ENCODE measurements around the gene CASKIN1.

The CASKIN1 gene

DNA sequence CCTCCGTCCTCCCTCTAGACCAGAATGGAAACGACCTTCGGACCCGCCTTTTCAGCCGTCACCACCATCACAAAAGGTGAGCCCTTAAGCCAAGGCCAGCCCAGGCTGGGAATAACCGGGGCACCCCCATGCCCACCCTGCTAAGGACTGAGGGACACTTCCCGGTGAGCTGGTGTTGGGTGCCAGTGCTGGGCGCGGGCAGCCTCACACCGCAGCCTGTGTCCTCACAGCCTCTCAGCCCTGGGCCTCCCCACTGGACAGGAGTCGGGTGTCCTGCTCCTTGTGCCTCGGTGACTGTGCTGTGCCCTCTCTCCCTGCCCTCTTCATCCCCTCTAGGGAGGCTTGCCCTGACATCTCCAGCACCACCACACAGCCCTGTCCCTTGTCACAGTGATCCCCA lies 30.5 kb downstream of the CASKIN1 start:
- in situ Hi-C loops (cut with MboI; ENCODE audit: low pct_unique_long_range_greater_than_20kb, low sequenced_read_pairs, unreplicated experiment), result no loop called here
- TF ChIP-seq, protein P1, sequence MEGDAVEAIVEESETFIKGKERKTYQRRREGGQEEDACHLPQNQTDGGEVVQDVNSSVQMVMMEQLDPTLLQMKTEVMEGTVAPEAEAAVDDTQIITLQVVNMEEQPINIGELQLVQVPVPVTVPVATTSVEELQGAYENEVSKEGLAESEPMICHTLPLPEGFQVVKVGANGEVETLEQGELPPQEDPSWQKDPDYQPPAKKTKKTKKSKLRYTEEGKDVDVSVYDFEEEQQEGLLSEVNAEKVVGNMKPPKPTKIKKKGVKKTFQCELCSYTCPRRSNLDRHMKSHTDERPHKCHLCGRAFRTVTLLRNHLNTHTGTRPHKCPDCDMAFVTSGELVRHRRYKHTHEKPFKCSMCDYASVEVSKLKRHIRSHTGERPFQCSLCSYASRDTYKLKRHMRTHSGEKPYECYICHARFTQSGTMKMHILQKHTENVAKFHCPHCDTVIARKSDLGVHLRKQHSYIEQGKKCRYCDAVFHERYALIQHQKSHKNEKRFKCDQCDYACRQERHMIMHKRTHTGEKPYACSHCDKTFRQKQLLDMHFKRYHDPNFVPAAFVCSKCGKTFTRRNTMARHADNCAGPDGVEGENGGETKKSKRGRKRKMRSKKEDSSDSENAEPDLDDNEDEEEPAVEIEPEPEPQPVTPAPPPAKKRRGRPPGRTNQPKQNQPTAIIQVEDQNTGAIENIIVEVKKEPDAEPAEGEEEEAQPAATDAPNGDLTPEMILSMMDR (IDR thresholded peaks at IDR 0.05; ENCODE audit: extremely low read depth, insufficient read depth, missing control alignments), result no peak
- DNase-seq (ENCODE audit: low spot score), result no peak

DNA sequence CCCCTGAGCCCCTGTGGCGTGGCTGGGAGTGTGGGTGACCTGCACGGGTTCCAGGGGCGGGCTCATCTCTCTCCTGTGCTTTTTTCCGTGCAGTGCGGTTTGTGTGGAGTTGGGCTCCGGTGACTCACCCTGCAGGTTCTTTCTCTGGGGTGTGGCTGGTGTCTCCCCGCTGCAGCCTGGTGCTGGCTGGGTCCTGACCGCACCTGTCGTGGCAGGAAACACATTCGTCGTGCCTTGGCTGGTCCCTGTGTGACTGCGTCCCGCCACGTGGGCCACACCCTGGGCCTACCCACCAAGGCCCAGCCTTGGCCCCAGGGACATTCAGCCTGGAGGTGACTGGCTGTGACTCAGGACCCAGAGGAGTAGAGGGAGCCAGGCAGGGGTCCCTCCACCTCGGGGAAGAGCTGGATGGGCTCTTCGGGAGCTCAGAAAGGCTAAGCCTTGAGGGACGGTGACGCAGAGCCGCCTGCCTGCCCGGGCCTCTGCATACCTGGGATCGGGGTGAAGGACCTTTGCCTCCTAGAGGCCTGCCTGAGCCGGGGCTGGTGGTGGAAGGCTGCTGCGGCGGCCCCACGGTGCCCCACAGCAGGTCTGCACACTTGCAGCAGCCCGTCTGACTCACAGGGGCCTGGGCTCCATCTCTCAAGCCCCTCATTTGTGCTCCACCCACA lies 33.1 kb downstream of the CASKIN1 start:
- TF ChIP-seq, protein P1 (IDR thresholded peaks at IDR 0.05; ENCODE audit: extremely low read depth, insufficient read depth, missing control alignments), result no peak
- in situ Hi-C loops (cut with MboI; ENCODE audit: low pct_unique_long_range_greater_than_20kb, low sequenced_read_pairs, unreplicated experiment), result no loop called here
- no peak for DNase-seq (ENCODE audit: low spot score)

DNA sequence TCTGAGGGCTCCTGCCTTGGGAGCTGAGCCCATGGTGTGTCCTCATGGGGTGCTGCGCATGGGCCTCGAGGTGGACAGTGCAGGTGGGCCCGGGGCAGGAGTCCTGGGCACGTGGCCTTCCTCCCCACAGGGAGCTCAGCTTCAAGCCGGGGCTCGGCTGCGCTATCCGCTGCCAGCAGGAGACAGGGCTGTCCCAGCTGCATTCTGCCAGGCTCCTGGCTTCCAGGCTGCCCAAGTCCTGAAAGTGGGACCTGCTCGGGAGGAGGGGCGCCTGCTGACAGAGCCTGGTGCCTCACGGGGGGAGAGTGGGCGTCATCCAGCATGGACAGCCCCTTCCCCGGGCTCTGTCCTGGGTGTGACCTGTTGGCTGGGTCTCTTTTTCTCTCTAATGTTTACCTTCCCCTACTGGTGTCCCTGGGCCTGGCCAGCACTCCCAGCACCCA lies 33.7 kb downstream of the CASKIN1 start:
- TF ChIP-seq, protein P1 (IDR thresholded peaks at IDR 0.05; ENCODE audit: extremely low read depth, insufficient read depth, missing control alignments), result no peak
- DNase-seq (ENCODE audit: low spot score), result no peak
- in situ Hi-C loops (cut with MboI; ENCODE audit: low pct_unique_long_range_greater_than_20kb, low sequenced_read_pairs, unreplicated experiment), result no loop called here

DNA sequence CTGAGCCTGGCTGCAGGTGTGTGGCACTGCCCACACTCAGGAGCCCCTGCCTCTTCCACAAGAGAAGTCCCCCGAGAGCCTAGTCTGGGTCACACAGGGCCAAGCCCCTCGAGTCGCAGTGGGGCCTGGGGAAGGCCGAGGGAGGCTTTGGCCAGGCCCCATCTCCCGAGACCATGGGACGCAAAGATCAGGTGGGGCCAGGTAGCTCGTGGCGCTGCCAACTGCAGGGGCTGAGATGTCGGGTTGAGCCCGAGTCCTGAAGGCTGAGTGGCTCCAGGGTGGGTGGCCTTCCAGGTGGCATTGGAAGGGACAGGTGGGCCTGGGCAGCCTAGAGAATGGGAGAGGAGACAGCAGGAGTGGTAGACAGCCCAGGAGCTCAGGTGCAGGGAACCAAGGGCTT lies 34.5 kb downstream of the CASKIN1 start:
- in situ Hi-C loops (cut with MboI; ENCODE audit: low pct_unique_long_range_greater_than_20kb, low sequenced_read_pairs, unreplicated experiment), result no loop called here
- DNase-seq (ENCODE audit: low spot score), result no peak
- TF ChIP-seq, protein P1 (IDR thresholded peaks at IDR 0.05; ENCODE audit: extremely low read depth, insufficient read depth, missing control alignments), result no peak

DNA sequence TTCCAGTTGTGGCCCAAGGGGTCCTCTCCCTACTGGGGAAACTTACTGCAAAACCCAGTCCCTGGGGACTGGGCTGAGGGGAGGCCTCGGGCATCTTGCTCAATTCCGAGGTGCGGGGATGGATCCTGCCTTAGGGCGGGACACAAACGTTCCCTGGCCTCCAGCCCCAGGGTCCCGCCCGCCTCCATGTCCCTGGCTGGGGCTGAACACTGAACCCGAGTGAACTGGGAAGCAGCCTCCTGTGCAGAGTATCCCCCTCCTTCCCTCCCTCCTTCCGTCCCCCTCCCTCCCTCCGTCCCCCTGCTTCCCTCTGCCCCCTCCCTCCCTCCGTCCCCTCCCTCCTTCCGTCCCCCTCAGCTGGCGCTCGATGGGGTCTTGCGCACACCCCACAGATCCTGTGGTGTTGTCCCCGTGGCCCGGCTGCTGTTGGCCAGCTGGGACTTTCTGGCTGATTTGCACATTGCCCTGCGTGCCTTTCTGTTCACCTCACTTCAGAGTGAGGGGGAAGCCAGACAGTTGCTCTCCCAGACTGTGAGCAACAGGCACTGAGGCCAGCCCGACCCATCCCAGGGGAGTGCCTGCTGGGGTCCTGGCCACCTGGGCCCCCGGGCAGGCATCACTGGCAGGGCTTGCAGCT lies 35.4 kb downstream of the CASKIN1 start:
- in situ Hi-C loops (cut with MboI; ENCODE audit: low pct_unique_long_range_greater_than_20kb, low sequenced_read_pairs, unreplicated experiment), result no loop called here
- TF ChIP-seq, protein P1 (IDR thresholded peaks at IDR 0.05; ENCODE audit: extremely low read depth, insufficient read depth, missing control alignments), result no peak
- peak; percentile 75 for DNase-seq (ENCODE audit: low spot score)

DNA sequence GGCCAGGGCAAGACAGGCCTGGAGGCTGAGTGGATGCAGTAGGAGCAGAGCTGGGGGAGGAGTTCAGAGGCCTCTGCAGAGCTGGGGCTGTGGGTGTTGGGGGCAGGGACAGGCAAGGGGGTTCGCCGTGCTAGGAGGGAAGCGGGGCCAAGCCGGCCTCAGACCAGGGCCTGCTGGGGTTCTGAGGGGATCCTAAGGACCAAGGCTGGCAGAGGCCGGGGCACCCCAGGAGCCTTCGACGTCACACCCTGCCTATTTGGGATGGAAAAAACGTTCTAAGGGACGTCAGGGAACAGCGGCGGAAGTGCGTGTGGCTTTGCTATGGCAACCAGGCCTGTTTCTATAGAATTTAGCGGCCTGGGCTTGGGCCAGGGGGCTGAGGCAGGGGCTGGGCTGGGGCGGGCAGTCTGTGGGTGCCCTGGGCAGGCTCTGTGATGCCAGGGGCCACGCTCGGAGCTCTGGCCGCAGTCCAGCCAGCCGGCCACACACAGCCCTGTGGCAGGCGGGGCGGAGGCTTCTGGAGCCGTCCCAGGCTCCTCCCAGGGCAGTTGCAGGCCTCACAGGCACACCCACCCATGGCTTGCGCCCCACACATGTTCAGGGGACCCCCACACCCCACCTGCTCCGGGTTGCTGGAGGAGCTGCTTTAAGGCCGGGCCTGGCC lies 37.1 kb downstream of the CASKIN1 start:
- in situ Hi-C loops (cut with MboI; ENCODE audit: low pct_unique_long_range_greater_than_20kb, low sequenced_read_pairs, unreplicated experiment), result no loop called here
- TF ChIP-seq, protein P1 (IDR thresholded peaks at IDR 0.05; ENCODE audit: extremely low read depth, insufficient read depth, missing control alignments), result no peak
- DNase-seq (ENCODE audit: low spot score), result no peak
